ENCODE data around the gene DAND5. TPM values are rescaled to one million over a fixed set of nuclear protein-coding genes. Genes with fewer than 3 reads are reported as not detected.

DAND5 gene
- polyA plus RNA-seq, 2 of the 4 experiments (the other 2 are of a cell fraction): 0.12 to 0.21 TPM

DNA sequence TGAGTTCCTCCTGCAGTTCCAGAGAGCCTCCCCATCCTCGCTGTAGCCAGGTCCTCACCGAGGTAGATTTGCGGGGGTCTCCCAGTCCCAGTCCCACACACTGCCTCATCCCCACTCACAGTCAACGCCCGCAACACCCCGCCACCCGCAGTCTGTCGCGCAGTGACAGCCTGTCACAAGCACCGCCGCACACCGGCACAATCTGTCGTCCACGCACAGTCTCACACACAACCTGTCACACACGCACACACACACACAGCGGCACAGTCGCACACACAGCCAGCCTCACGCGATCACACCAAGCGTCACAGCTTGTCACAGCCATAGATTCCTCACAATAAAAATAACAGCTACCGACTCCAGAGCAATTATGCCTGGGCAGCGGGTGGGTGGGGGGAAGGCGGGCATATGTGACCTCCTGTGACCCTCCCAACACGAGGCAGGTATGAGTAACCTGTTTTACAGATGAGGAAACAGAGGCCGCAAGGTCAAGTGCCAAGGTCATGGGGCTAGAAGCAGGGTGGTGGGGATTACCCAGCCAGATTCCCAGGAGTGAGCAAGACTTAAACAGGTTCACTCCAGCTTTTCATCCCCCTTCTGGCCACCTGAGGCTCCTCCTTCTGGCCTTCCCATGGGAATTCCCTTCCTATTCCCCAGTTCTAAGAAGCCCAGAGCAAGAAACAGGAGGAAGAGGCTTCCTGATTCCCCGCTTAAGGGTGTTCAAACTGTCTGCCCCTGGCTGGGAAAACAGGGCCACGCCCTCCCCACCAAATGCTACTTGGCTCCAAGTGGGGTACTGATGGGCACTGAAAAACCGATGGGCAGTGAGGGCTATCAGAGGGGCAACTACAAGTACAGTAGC, 39.8 kb downstream of the DAND5 start:
- 93% methylated on average over 25 of the region's 28 CpGs for WGBS (ENCODE audit: missing lambda C conversion rate)
- peak; percentile 16 to 59; a peak in 3 of 6 replicates for ATAC-seq
- no peaks in the 10 kb centered on the region for H3K9me3 ChIP-seq
- CTCF ChIA-PET: interaction anchor here (0.7 to 2.7 kb wide), 5 partner anchors 24 to 85 kb away, joined by 3 to 10 read pairs (median 5); no protein-coding TSS in a partner anchor
- no peaks in the 10 kb centered on the region for H3K4me1 ChIP-seq
- POLR2A ChIA-PET: no interaction called here
- DNase-seq (ENCODE audit: low read depth in 1 of 2, low spot score in 1 of 2): no peak
- H3K27ac ChIP-seq: no peak overlapping the region
- no peak for FAIRE-seq
- H3K4me2 ChIP-seq: no peak overlapping the region
- no peak overlapping the region for H3K4me3 ChIP-seq
- TF ChIP-seq, protein P1, sequence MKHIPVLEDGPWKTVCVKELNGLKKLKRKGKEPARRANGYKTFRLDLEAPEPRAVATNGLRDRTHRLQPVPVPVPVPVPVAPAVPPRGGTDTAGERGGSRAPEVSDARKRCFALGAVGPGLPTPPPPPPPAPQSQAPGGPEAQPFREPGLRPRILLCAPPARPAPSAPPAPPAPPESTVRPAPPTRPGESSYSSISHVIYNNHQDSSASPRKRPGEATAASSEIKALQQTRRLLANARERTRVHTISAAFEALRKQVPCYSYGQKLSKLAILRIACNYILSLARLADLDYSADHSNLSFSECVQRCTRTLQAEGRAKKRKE (CRISPR knock-in tag; IDR thresholded peaks at IDR 0.05; ENCODE audit: low read depth): no peak
- TF ChIP-seq EHMT2 (IDR thresholded peaks at IDR 0.05; ENCODE audit: low read depth) (no peak), RARB (CRISPR knock-in tag; IDR thresholded peaks at IDR 0.05) (no peak), HDAC2 (IDR thresholded peaks at IDR 0.05) (no peak), POLR2AphosphoS2 (conservative IDR thresholded peaks at IDR 0.05; ENCODE audit: low read length) (no peak)
- TF ChIP-seq, protein P2, sequence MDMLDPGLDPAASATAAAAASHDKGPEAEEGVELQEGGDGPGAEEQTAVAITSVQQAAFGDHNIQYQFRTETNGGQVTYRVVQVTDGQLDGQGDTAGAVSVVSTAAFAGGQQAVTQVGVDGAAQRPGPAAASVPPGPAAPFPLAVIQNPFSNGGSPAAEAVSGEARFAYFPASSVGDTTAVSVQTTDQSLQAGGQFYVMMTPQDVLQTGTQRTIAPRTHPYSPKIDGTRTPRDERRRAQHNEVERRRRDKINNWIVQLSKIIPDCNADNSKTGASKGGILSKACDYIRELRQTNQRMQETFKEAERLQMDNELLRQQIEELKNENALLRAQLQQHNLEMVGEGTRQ (IDR thresholded peaks at IDR 0.05): no peak
- TF ChIP-seq, protein P3, sequence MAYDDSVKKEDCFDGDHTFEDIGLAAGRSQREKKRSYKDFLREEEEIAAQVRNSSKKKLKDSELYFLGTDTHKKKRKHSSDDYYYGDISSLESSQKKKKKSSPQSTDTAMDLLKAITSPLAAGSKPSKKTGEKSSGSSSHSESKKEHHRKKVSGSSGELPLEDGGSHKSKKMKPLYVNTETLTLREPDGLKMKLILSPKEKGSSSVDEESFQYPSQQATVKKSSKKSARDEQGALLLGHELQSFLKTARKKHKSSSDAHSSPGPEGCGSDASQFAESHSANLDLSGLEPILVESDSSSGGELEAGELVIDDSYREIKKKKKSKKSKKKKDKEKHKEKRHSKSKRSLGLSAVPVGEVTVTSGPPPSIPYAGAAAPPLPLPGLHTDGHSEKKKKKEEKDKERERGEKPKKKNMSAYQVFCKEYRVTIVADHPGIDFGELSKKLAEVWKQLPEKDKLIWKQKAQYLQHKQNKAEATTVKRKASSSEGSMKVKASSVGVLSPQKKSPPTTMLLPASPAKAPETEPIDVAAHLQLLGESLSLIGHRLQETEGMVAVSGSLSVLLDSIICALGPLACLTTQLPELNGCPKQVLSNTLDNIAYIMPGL (CRISPR knock-in tag; IDR thresholded peaks at IDR 0.05; ENCODE audit: borderline replicate concordance): no peak
- TF ChIP-seq, protein P4, sequence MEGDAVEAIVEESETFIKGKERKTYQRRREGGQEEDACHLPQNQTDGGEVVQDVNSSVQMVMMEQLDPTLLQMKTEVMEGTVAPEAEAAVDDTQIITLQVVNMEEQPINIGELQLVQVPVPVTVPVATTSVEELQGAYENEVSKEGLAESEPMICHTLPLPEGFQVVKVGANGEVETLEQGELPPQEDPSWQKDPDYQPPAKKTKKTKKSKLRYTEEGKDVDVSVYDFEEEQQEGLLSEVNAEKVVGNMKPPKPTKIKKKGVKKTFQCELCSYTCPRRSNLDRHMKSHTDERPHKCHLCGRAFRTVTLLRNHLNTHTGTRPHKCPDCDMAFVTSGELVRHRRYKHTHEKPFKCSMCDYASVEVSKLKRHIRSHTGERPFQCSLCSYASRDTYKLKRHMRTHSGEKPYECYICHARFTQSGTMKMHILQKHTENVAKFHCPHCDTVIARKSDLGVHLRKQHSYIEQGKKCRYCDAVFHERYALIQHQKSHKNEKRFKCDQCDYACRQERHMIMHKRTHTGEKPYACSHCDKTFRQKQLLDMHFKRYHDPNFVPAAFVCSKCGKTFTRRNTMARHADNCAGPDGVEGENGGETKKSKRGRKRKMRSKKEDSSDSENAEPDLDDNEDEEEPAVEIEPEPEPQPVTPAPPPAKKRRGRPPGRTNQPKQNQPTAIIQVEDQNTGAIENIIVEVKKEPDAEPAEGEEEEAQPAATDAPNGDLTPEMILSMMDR (IDR thresholded peaks at IDR 0.05): no peak

DNA sequence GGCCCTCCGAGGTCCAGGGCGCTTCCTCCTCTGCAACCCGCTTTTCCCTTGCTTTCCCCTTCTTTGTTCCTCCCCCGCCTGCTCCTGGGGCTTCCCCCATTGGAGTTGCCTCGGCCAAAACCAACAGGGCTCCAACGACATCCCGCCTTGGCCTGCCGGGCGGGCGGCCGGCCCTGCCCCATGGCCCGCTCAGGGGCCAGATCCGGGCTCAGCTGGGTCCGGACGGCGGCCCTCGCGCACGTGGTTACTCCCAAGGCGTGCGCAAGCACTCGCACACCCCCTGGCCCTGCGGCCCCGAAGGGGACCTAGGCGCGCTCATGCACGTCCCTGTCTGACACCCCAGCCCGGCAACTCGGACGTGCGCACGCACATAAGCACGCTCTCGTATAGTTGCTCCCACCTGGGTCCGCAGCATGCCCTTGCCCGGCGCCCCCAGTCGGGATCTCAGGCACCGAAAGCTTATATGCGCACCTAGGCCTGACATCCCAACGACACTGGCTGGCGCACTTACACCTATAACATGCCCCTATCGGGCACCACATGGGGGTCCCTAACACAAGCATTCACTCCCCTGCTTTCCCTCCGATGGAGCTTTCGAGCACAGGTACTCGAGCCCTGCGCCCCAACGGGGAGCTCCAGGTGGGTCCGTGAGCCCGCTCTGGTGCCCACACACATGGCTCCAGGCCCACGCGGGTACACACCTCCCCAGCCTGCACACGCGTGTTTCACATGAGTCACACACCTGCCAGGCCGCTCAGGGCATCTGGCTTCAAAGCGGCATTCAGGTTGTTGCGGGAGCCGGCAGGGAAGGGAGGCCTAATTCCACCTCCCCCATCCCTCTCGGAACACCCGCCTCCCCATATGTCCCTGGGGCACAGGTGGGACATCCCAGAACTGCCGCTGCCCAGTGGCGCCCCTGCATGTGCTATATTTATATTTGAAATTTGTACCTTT, 40.9 kb downstream of the DAND5 start:
- CTCF ChIA-PET: interaction anchor here (2.1 kb wide), 1 partner anchor 51 kb away, joined by 5 read pairs; no protein-coding TSS in a partner anchor
- POLR2A ChIA-PET: no interaction called here
- ATAC-seq: no peak

DNA sequence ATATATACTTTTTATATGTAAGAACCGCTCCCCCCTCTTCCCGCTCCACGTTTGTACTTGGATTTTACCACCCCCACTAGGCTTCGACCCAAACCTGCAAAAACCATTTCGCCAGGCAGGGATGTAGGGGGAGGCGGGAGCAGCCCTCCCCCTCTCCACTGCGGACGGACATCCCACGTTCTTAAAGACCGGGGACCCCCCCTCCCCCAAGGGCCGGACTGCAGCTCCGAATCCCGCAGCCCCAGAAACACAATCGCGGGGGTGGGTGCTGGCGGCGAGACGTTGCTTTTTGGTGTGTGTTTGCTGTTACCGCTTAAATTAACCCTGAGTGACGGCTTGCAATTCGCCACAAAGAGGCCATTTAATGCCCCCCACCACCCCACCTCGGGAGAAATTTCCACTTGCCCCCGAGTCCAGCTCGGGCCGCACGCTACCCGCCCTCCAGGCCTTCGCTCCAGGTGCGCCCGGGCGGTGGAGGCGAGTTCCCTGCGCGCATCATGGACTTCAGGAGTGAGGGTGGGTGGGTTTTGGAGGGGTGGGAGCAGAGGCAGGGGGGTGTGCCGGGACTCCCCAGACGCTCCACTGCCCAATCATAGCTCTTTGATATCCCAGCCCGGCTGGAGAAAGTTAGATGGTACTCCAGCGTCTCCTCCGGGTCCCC, 41.7 kb downstream of the DAND5 start:
- H3K4me1 ChIP-seq: no peaks in the 10 kb centered on the region
- no peak overlapping the region for H3K4me2 ChIP-seq
- DNase-seq (ENCODE audit: low read depth in 1 of 2, low spot score in 1 of 2) (no peak), FAIRE-seq (no peak), ATAC-seq (no peak)
- TF ChIP-seq, protein P4 (IDR thresholded peaks at IDR 0.05): no peak
- TF ChIP-seq HOXB5 (CRISPR knock-in tag; IDR thresholded peaks at IDR 0.05) (no peak), NFE2L2 (conservative IDR thresholded peaks at IDR 0.05; ENCODE audit: low read length) (no peak), KDM1A (IDR thresholded peaks at IDR 0.05; ENCODE audit: low read depth) (no peak), SMC3 (IDR thresholded peaks at IDR 0.05) (no peak), KDM5A (IDR thresholded peaks at IDR 0.05) (no peak)
- TF ChIP-seq, protein P5, sequence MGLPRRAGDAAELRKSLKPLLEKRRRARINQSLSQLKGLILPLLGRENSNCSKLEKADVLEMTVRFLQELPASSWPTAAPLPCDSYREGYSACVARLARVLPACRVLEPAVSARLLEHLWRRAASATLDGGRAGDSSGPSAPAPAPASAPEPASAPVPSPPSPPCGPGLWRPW (IDR thresholded peaks at IDR 0.05): no peak
- POLR2A ChIA-PET: no interaction called here
- no peak overlapping the region for H3K4me3 ChIP-seq
- CTCF ChIA-PET: interaction anchor here (2.1 kb wide), 1 partner anchor 50 kb away, joined by 5 read pairs; no protein-coding TSS in a partner anchor
- 85% methylated on average over 17 of the region's 39 CpGs for WGBS (ENCODE audit: missing lambda C conversion rate)
- no peak overlapping the region for H3K27ac ChIP-seq
- H3K9me3 ChIP-seq: no peaks in the 10 kb centered on the region

More for the DNA sequence above, 40.9 kb downstream of the DAND5 start:
- TF ChIP-seq RCOR1 (IDR thresholded peaks at IDR 0.05; ENCODE audit: low read depth, low read length) (no peak), ZC3H11A (IDR thresholded peaks at IDR 0.05) (no peak), EP300 (IDR thresholded peaks at IDR 0.05) (no peak), NFE2L2 (conservative IDR thresholded peaks at IDR 0.05; ENCODE audit: low read length) (no peak), KDM1A (IDR thresholded peaks at IDR 0.05; ENCODE audit: low read depth) (no peak)
- 92% methylated on average over 42 of the region's 62 CpGs for WGBS (ENCODE audit: missing lambda C conversion rate)
- H3K9me3 ChIP-seq: no peaks in the 10 kb centered on the region
- no peak overlapping the region for H3K27ac ChIP-seq
- DNase-seq (ENCODE audit: low read depth in 1 of 2, low spot score in 1 of 2): no peak
- no peaks in the 10 kb centered on the region for H3K4me1 ChIP-seq
- no peak overlapping the region for H3K4me3 ChIP-seq
- H3K4me2 ChIP-seq: no peak overlapping the region
- no peak for FAIRE-seq

All from A549 (cell line).